ENCODE data around the gene PHAX. TPM values are rescaled to one million over a fixed set of nuclear protein-coding genes. Genes with fewer than 3 reads are reported as not detected.

Gene PHAX
- total RNA-seq, 1 experiment from 2014 or later: 24.5 TPM

DNA sequence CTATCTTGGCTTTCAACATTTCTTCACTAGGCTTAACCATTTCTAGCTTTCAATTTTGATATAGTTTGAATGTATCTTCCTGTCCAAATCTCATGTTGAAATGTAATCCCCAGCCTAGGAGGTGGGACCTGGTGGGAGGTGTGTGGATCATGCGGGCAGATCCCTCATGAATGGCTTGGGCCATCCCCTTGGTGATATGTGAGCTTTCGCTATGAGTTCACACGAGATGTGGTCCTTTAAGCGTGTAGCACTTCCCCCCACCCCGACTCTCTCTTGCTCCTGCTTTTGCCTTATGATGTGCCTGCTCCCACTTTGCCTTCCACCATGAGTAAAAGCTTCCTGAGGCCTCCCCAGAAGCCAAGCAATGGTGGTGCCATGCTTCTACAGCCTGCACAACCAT lies 40.6 kb downstream of the PHAX start:
- BruUV-seq (replicated peaks): no TSS peak
- no peak for DNase-seq (ENCODE audit: low read depth, low spot score)
- intact Hi-C loops (cut with micrococcal nuclease): no loop called here
- Histone ChIP-seq H3K4me1 (ENCODE audit: control insufficient read depth in 1 of 2, insufficient read depth in 2 of 2, low read length in 2 of 2) (no peaks in the 10 kb centered on the region), H3K9me3 (ENCODE audit: control insufficient read depth in 1 of 2, insufficient read depth in 1 of 2, low read depth in 1 of 2, low read length in 2 of 2) (peaks cover 0 to 6% of the 10 kb centered on the region in 2 experiments; a peak in 1 of 4 replicates), H3K4me2 (ENCODE audit: low read length) (no peak overlapping the region), H3K9ac (ENCODE audit: low read length) (no peak overlapping the region), H3K4me3 (replicated peaks in 1 of 2; ENCODE audit: low read depth in 1 of 2, low read length in 2 of 2) (no peak overlapping the region), H3K36me3 (ENCODE audit: control insufficient read depth in 1 of 2, insufficient read depth in 2 of 2, low read length in 2 of 2) (no peaks in the 10 kb centered on the region), H4K20me1 (ENCODE audit: insufficient read depth) (no peaks in the 10 kb centered on the region), H3K79me2 (ENCODE audit: insufficient read depth, low read length) (no peaks in the 10 kb centered on the region), H2AFZ (ENCODE audit: low read depth, low read length, poor library complexity, severe bottlenecking) (no peak overlapping the region), H3K9me2 (ENCODE audit: insufficient read depth) (no peaks in the 10 kb centered on the region), H3K27ac (ENCODE audit: low read depth, low read length) (no peak overlapping the region), H3K27me3 (ENCODE audit: insufficient read depth, low read length) (no peaks in the 10 kb centered on the region)
- RAD21 ChIA-PET (ENCODE audit: low non-redundant PET in 1 of 2, low total read pairs in 2 of 2, uncharacterized antibody in 2 of 2, unreplicated experiment in 2 of 2): no interaction called here
- no peak for ATAC-seq
- POLR2A ChIA-PET: no interaction called here
- CTCF ChIA-PET: interaction anchor here (0.6 kb wide), 1 partner anchor 110 kb away, joined by 6 read pairs; no protein-coding TSS in a partner anchor
- TF ChIP-seq CBX3 (IDR thresholded peaks at IDR 0.05; ENCODE audit: low read depth) (no peak), CEBPB (IDR thresholded peaks at IDR 0.05; ENCODE audit: low read depth) (no peak), EZH2phosphoT487 (IDR thresholded peaks at IDR 0.05; ENCODE audit: borderline replicate concordance) (no peak), JUND (IDR thresholded peaks at IDR 0.05) (no peak), ZNF274 (IDR thresholded peaks at IDR 0.05; ENCODE audit: low read depth, low read length) (no peak), EGR1 (IDR thresholded peaks at IDR 0.05; ENCODE audit: low read depth) (no peak)
- TF ChIP-seq, protein P1, sequence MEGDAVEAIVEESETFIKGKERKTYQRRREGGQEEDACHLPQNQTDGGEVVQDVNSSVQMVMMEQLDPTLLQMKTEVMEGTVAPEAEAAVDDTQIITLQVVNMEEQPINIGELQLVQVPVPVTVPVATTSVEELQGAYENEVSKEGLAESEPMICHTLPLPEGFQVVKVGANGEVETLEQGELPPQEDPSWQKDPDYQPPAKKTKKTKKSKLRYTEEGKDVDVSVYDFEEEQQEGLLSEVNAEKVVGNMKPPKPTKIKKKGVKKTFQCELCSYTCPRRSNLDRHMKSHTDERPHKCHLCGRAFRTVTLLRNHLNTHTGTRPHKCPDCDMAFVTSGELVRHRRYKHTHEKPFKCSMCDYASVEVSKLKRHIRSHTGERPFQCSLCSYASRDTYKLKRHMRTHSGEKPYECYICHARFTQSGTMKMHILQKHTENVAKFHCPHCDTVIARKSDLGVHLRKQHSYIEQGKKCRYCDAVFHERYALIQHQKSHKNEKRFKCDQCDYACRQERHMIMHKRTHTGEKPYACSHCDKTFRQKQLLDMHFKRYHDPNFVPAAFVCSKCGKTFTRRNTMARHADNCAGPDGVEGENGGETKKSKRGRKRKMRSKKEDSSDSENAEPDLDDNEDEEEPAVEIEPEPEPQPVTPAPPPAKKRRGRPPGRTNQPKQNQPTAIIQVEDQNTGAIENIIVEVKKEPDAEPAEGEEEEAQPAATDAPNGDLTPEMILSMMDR (IDR thresholded peaks at IDR 0.05 in 2 of 3, conservative IDR thresholded peaks at IDR 0.05 in 1 of 3; ENCODE audit: borderline replicate concordance in 1 of 3, insufficient read depth in 1 of 3, low read depth in 2 of 3, low read length in 2 of 3): no peak
- TF ChIP-seq, protein P2, sequence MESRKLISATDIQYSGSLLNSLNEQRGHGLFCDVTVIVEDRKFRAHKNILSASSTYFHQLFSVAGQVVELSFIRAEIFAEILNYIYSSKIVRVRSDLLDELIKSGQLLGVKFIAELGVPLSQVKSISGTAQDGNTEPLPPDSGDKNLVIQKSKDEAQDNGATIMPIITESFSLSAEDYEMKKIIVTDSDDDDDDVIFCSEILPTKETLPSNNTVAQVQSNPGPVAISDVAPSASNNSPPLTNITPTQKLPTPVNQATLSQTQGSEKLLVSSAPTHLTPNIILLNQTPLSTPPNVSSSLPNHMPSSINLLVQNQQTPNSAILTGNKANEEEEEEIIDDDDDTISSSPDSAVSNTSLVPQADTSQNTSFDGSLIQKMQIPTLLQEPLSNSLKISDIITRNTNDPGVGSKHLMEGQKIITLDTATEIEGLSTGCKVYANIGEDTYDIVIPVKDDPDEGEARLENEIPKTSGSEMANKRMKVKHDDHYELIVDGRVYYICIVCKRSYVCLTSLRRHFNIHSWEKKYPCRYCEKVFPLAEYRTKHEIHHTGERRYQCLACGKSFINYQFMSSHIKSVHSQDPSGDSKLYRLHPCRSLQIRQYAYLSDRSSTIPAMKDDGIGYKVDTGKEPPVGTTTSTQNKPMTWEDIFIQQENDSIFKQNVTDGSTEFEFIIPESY (IDR thresholded peaks at IDR 0.05; ENCODE audit: extremely low read depth, insufficient replicate concordance, low read length): no peak
